Fibroblast of lung (primary cell): ENCODE measurements around the gene COG2.

Experiments
- CTCF ChIP-seq, 2 donors: IDR thresholded peaks in 1 of 2; conservative IDR thresholded peaks in 1 of 2; 1 replicate in 1 of 2; 2 replicates in 1 of 2; pipeline ENCODE4 v1.5.1; 2011 to 2012; ENCODE audit warnings: low read length in 2 of 2, control low read depth in 1 of 2, inconsistent platforms in 1 of 2, low read depth in 1 of 2, mild to moderate bottlenecking in 1 of 2
- EZH2 ChIP-seq: IDR thresholded peaks from 2 replicates; pipeline ENCODE4 v1.5.1; 2012; ENCODE audit warnings: low read length, control low read depth, mild to moderate bottlenecking; ENCODE audit errors: missing control alignments

DNA sequence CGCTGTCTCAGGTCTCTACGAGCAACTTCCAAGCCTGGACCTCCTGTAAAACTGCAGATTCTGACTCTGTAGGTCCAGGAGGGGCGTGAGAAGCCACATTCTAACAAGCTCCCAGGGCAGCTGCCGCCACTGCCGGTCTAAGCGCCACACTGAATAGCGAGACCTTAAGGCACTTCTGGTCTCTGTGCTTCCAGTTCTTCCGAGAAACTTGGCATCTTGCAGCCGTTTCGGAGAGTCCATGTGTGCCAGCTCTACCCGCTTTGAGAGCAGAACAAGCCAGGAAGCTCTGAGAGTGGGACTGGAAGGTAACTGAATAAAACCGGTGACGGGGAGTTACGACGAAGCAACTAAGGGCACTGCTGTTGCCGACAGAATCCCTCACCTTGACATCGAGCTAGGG lies 59.2 kb downstream of the COG2 start:
- TF ChIP-seq CTCF (conservative IDR thresholded peaks at IDR 0.05 in 1 of 2, IDR thresholded peaks at IDR 0.05 in 1 of 2; ENCODE audit: low read depth in 1 of 2, low read length in 2 of 2): no peak
- TF ChIP-seq EZH2: no peak
